Measurements from ENCODE around the gene NLRP12. TPM values are rescaled to one million over a fixed set of nuclear protein-coding genes. Genes with fewer than 3 reads are reported as not detected.
A peak's percentile ranks its signal among the peaks of the same experiment; 100 is the strongest.

Gene NLRP12
- total and polyA plus RNA-seq, 2 of the 4 experiments (the other 2 are of a cell fraction): not detected

DNA sequence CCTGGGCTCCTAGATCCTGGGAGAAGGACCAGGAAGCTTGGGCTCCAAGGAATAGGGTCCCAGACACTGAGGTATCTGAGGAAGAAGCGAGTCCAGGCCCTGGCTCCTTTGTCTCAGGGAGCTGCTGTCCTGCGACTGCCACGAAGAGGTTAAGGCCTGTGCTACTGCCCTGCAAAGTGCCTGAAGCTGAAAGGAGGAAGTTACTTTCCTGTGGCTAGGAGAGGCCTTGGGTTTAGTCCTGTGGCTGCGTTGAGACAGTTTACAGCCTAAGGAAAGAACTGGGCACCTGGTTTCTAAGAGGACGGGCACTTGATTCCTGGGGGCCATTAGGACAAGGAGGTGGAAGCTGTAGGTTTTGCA, 46.4 kb upstream of the NLRP12 start:
- dilution Hi-C loops (cut with HindIII; ENCODE audit: low sequenced_read_pairs, unreplicated experiment): no loop called here
- H4K8ac ChIP-seq (ENCODE audit: low read depth in 2 of 2, low read length in 2 of 2): peak overlapping the region in 1 of 2 experiments; percentile 48; a peak in 1 of 4 replicates
- H4K20me1 ChIP-seq (ENCODE audit: insufficient read depth, low read length): peaks cover 49% of the 10 kb centered on the region
- H3K9me3 ChIP-seq (ENCODE audit: control insufficient read depth, insufficient read depth, low read length): no peaks in the 10 kb centered on the region
- H3K36me3 ChIP-seq (ENCODE audit: control insufficient read depth, insufficient read depth, low read length): peaks cover 34% of the 10 kb centered on the region
- H3K56ac ChIP-seq (ENCODE audit: extremely low read depth, insufficient read depth, low read length): no peak overlapping the region
- H4K91ac ChIP-seq (ENCODE audit: insufficient read depth, low read depth, low read length): no peak overlapping the region; the same call in 1 of the 2 replicates
- POLR2A ChIA-PET (ENCODE audit: unreplicated experiment): no interaction called here
- H3K4me1 ChIP-seq (ENCODE audit: control insufficient read depth, insufficient read depth, low read length): peaks cover 7% of the 10 kb centered on the region
- H3K23ac ChIP-seq (ENCODE audit: low read depth, low read length): peak overlapping the region; percentile 28; the same call in 1 of the 2 replicates
- ATAC-seq (ENCODE audit: low read depth) (no peak), DNase-seq (no peak)
- H2AFZ ChIP-seq (replicated peaks; ENCODE audit: low read length, poor library complexity): no peak overlapping the region
- CTCF ChIA-PET: no interaction called here
- H2BK15ac ChIP-seq (ENCODE audit: low read depth, low read length): no peak overlapping the region
- no peak overlapping the region for H2BK20ac ChIP-seq (ENCODE audit: low read depth, low read length)
- no peak overlapping the region for H3K18ac ChIP-seq (ENCODE audit: low read depth, low read length)
- H3K27me3 ChIP-seq (ENCODE audit: control insufficient read depth, insufficient read depth, low read length): no peaks in the 10 kb centered on the region
- H2BK120ac ChIP-seq (ENCODE audit: low read depth, low read length): no peak overlapping the region
- intact Hi-C loops (cut with micrococcal nuclease): no loop called here
- peaks cover 7 to 60% of the 10 kb centered on the region in 2 experiments for H3K79me1 ChIP-seq (ENCODE audit: low read depth in 1 of 2, low read length in 2 of 2)
- in situ Hi-C loops (cut with MboI; ENCODE audit: low sequenced_read_pairs): loop anchor here (10.0 kb wide), 1 partner anchor 584 kb away; no protein-coding TSS in a partner anchor
- no TSS peak for BruUV-seq (replicated peaks)
- TF ChIP-seq SMC3 (IDR thresholded peaks at IDR 0.05; ENCODE audit: low read depth, low read length) (no peak), RCOR1 (IDR thresholded peaks at IDR 0.05; ENCODE audit: insufficient replicate concordance, low read length) (no peak), CEBPB (IDR thresholded peaks at IDR 0.05; ENCODE audit: low read depth, low read length) (no peak), BHLHE40 (IDR thresholded peaks at IDR 0.05; ENCODE audit: low read depth, low read length) (no peak), USF2 (IDR thresholded peaks at IDR 0.05; ENCODE audit: low read depth, low read length) (no peak), MAZ (IDR thresholded peaks at IDR 0.05; ENCODE audit: borderline replicate concordance, low read depth, low read length) (no peak), NFE2L2 (IDR thresholded peaks at IDR 0.05; ENCODE audit: low read depth, low read length) (no peak), ELK1 (IDR thresholded peaks at IDR 0.05; ENCODE audit: borderline replicate concordance, low read depth, low read length) (no peak), CTCF (conservative IDR thresholded peaks at IDR 0.05; ENCODE audit: low read depth, low read length) (no peak), MAFK (IDR thresholded peaks at IDR 0.05; ENCODE audit: low read depth, low read length) (no peak), CHD1 (IDR thresholded peaks at IDR 0.05; ENCODE audit: low read depth, low read length) (no peak), MXI1 (IDR thresholded peaks at IDR 0.05; ENCODE audit: borderline replicate concordance, low read depth, low read length) (no peak), RFX5 (IDR thresholded peaks at IDR 0.05; ENCODE audit: low read depth, low read length) (no peak), POLR2A (IDR thresholded peaks at IDR 0.05; ENCODE audit: low read depth, low read length) (no peak), RAD21 (IDR thresholded peaks at IDR 0.05; ENCODE audit: low read length) (no peak), FOS (IDR thresholded peaks at IDR 0.05; ENCODE audit: low read depth, low read length) (no peak)
- peak overlapping the region; percentile 54 for H3K27ac ChIP-seq (ENCODE audit: insufficient read depth, low read length)
- peaks cover 11% of the 10 kb centered on the region; the same call in 1 of the 2 replicates for H3K9me1 ChIP-seq (ENCODE audit: insufficient read depth, low read length)
- H3K4me2 ChIP-seq (ENCODE audit: low read depth, low read length): peak overlapping the region; percentile 53
- H3K4me3 ChIP-seq (ENCODE audit: insufficient read depth, low read depth, low read length): peak overlapping the region; percentile 13
- no peak overlapping the region for H4K5ac ChIP-seq (ENCODE audit: low read depth, low read length)
- H3K14ac ChIP-seq (replicated peaks; ENCODE audit: low read depth, low read length): 0 out of 2 replicates have a peak overlapping the region, but pooled peaks have one; percentile 31
- H2BK5ac ChIP-seq (ENCODE audit: low read depth, low read length, poor library complexity, severe bottlenecking): no peak overlapping the region
- H3K9ac ChIP-seq (ENCODE audit: low read depth, low read length): peak overlapping the region; percentile 45; the same call in 1 of the 2 replicates
- H3K4ac ChIP-seq (ENCODE audit: low read depth, low read length): peak overlapping the region; percentile 60
- H2AK5ac ChIP-seq (ENCODE audit: low read depth, low read length): peak overlapping the region; percentile 5; the same call in 1 of the 2 replicates
- 50% methylated on average over 3 of the region's 5 CpGs; no CpG with 5 or more reads in 1 of the 2 experiments for WGBS, 2 experiments (ENCODE audit: extremely low coverage in 2 of 2, insufficient read length in 1 of 2)
- peak overlapping the region; percentile 60 for H2AK9ac ChIP-seq (replicated peaks; ENCODE audit: low read depth, low read length, poor library complexity)

Data from IMR-90 (cell line).